ENCODE data around the gene DAPK2.

DAPK2 gene

GRCh38 chr15:64052925-64053491, 6.7 kb upstream of the DAPK2 start:
- no peak for DNase-seq

- DNase-seq = no peak
Observed at GRCh38 chr15:64051407-64052259, 5.3 kb upstream of the DAPK2 start.

- no peak for DNase-seq
Observed at GRCh38 chr15:64051093-64051402, 4.8 kb upstream of the DAPK2 start.

GRCh38 chr15:64050281-64051092, 4.2 kb upstream of the DAPK2 start:
- no peak for DNase-seq

GRCh38 chr15:64048781-64049460, 2.6 kb upstream of the DAPK2 start:
- DNase-seq = no peak

GRCh38 chr15:64045774-64046420, 388 bp downstream of the DAPK2 start:
- DNase-seq = no peak

GRCh38 chr15:64045101-64045435, 1.2 kb downstream of the DAPK2 start:
- no peak for DNase-seq

- no peak for DNase-seq
Observed at GRCh38 chr15:64044300-64045100, 1.8 kb downstream of the DAPK2 start.

GRCh38 chr15:64038878-64039610, 7.2 kb downstream of the DAPK2 start:
- DNase-seq = no peak

GRCh38 chr15:64037966-64038365, 8.3 kb downstream of the DAPK2 start:
- no peak for DNase-seq

- no peak for DNase-seq
Observed at GRCh38 chr15:64037116-64037515, 9.2 kb downstream of the DAPK2 start.

- DNase-seq = no peak
Observed at GRCh38 chr15:64035525-64035924, 10.8 kb downstream of the DAPK2 start.

- no peak for DNase-seq
Observed at GRCh38 chr15:64034519-64034918, 11.8 kb downstream of the DAPK2 start.

- no peak for DNase-seq
Observed at GRCh38 chr15:64032329-64032728, 14.0 kb downstream of the DAPK2 start.

- DNase-seq = no peak
Observed at GRCh38 chr15:64030123-64030522, 16.2 kb downstream of the DAPK2 start.

- DNase-seq = no peak
Observed at GRCh38 chr15:64029633-64030032, 16.7 kb downstream of the DAPK2 start.

GRCh38 chr15:64029110-64029509, 17.2 kb downstream of the DAPK2 start:
- no peak for DNase-seq

- no peak for DNase-seq
Observed at GRCh38 chr15:64026591-64026990, 19.7 kb downstream of the DAPK2 start.

- DNase-seq = no peak
Observed at GRCh38 chr15:64024172-64025050, 21.9 kb downstream of the DAPK2 start.

- DNase-seq = no peak
Observed at GRCh38 chr15:64023220-64023619, 23.1 kb downstream of the DAPK2 start.

Measured in NCI-H526 treated with DMSO at 0.1 percent for 48 hours (cell line).